Stimulated activated CD8-positive, alpha-beta memory T cell treated with anti-CD3 and anti-CD28 coated beads, Interleukin-12 subunit alpha, Interleukin-12 subunit beta, amount 100 ng/mL, for 4 hours (primary cell): ENCODE data around the gene MKNK2.
"Not testable (repeated sequence)": the region's sequence is repeated elsewhere in the genome, so short reads cannot be mapped to it uniquely, and the experiment has no call there.

Source experiments
- DNase-seq: peaks from one replicate; pipeline ENCODE4 v3.0.0-alpha.2; 2020; ENCODE audit warnings: low read depth

MKNK2 gene

DNA sequence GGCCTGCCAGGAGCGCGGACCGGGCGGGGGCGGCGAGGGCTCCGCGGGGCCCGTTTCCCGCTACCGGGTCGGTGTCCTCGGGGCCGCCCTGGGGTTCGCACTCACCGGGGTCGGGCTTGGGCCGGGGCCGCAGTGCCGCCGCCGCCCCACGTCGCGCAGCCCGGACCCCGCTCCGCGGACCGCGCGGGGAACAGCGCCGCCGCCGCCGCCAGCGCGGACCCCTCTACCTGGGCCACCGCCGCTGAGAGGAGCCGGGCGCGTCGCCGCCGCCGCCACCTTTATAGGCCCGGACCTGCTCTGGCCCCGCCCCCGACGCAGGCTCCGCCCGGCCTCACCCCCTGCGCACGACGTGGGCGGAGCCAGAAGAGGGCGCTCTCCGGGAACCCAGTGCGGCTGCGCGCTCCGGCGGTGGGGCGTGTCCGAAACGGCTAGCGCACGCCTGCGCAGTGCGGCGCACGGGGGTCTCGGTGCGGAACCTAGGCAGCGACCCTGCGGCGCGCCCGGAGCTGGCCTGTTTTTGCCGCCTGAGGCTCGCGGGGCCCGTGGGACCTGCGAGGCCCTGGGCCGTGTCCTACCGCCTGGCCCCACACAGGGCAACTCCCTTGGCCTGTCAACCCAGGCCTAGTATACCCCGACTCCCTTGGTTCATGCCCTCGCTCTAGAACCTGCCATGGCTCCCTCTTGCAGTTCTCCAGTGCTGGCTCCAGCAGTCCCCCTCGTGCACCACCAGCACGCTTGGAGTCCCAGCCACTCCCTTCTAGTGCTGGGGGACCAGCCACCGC, at the start of gene MKNK2:
MKNK2 (minus strand) TSS at position 254 of the 782 bp plus-strand sequence. CDS start 393 bp downstream, outside the sequence.
- peak; percentile 92 for DNase-seq

DNA sequence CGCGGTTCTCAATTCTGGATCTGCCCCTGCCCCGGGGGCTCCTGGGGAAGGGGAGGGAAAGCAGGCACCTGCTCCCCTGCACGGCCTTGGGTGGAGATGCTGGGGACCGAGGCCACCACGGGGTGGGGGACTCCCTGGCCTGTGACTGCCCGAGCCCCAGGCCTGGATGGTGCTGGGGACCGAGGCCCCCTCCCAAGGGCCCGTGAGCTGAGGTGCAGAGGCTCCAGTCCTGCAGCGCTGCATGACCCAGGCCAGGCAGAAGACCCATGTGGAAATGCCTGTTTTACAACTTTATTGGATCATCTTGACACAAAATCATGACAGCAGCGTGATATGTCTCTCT, 49.6 kb upstream of the MKNK2 start:
- DNase-seq: no peak

GRCh38 chr19:2099937-2100718, 49.1 kb upstream of the MKNK2 start:
- DNase-seq: no peak

DNA sequence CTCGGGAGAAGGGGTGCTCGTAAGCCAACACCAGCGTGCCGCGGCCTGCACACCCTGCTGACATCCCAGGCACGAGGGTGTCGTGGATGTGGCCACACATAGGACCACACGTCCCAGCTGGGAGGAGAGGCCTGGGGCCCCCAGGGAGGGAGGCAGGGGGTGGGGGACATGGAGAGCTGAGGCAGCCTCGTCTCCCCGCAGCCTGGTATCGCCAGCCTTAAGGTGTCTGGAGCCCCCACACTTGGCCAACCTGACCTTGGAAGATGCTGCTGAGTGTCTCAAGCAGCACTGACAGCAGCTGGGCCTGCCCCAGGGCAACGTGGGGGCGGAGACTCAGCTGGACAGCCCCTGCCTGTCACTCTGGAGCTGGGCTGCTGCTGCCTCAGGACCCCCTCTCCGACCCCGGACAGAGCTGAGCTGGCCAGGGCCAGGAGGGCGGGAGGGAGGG, 48.0 kb upstream of the MKNK2 start:
- DNase-seq: no peak

DNA sequence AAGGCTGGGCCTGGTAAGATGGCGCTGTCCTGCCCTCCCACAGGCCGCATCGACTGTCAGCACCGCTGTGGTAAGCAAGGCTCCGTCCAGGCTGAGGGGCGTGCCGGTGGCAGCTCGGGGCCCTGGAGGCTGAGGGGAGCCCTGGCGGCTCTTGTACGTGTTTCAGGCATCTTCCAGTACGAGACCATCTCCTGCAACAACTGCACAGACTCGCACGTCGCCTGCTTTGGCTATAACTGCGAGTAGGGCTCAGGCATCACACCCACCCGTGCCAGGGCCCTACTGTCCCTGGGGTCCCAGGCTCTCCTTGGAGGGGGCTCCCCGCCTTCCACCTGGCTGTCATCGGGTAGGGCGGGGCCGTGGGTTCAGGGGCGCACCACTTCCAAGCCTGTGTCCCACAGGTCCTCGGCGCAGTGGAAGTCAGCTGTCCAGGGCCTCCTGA, 46.9 kb upstream of the MKNK2 start:
- DNase-seq: no peak

- no peak for DNase-seq
Measured at GRCh38 chr19:2097203-2097885, 46.3 kb upstream of the MKNK2 start.

GRCh38 chr19:2096480-2097202, 45.6 kb upstream of the MKNK2 start, which contains the start of gene IZUMO4:
Gene IZUMO4, plus strand, starts transcription at chr19:2096915. Its CDS starts 31 bp downstream, at chr19:2096946.
- peak; percentile 100 for DNase-seq

DNA sequence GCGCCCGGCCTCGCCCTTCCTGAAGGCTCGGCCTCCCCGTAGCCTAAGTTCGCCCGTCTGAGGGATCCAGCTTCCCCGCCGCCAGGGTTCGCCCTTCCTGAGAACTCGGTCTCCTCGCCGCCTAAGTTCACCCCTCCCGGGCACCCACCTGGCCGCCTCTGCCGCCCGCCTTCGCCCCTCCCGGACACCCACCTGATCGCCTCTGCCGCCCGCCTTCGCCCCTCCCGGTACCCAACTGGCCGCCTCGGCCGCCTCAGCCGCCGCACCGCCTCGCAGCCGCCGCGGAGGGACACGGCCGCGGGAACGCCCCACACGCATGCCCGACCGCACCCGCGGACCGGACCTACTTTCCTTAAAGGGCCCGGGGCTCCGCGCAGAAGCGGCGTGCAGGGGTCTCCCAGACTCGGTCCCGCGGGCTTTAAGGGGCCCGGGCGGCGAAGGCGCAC, 45.0 kb upstream of the MKNK2 start, which contains the start of gene MOB3A:
MOB3A (minus strand) TSS at position 293 of the 446 bp plus-strand sequence. CDS start 17,766 bp downstream, outside the sequence.
- DNase-seq: no peak

GRCh38 chr19:2091926-2092525, 41.0 kb upstream of the MKNK2 start:
- not testable (repeated sequence) for DNase-seq

GRCh38 chr19:2089727-2090053, 38.6 kb upstream of the MKNK2 start:
- no peak for DNase-seq

DNA sequence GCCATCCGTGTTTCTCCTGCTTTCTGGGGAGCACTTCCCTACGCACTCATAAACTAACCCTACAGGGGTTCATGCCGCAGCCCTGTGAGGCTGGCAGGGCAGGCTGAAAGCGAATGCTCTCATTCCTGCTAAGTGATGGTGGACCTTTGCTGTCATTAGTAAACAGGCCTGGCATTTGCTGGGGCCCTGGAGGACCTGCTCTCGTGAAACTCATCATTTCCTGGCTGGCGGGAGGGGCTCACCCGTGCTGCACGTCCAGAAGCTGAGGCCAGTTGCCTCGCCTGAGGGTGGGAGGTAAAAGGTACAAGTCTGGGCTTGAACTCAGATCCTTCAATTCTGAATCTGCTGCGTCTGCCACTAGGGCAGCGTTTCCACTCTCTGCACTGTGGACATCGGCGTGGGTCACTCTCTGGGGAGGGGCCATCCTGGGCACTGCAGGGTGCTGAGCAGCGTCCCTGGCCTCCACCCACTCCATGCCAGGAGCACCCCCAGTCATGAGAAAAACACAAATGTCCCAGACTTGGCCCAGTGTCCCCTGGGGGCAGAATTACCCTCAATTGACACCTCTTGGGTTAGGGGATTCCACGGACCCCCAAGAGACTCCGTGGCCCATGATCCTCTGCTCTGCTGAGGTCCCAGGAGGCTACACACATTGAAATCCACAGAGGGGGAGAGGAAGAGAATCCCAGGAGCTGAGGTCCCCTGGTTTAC, 38.1 kb upstream of the MKNK2 start:
- no peak for DNase-seq

- DNase-seq: no peak
Measured at GRCh38 chr19:2087621-2088100, 36.6 kb upstream of the MKNK2 start.

GRCh38 chr19:2086695-2087620, 35.9 kb upstream of the MKNK2 start:
- DNase-seq: not testable (repeated sequence)

DNA sequence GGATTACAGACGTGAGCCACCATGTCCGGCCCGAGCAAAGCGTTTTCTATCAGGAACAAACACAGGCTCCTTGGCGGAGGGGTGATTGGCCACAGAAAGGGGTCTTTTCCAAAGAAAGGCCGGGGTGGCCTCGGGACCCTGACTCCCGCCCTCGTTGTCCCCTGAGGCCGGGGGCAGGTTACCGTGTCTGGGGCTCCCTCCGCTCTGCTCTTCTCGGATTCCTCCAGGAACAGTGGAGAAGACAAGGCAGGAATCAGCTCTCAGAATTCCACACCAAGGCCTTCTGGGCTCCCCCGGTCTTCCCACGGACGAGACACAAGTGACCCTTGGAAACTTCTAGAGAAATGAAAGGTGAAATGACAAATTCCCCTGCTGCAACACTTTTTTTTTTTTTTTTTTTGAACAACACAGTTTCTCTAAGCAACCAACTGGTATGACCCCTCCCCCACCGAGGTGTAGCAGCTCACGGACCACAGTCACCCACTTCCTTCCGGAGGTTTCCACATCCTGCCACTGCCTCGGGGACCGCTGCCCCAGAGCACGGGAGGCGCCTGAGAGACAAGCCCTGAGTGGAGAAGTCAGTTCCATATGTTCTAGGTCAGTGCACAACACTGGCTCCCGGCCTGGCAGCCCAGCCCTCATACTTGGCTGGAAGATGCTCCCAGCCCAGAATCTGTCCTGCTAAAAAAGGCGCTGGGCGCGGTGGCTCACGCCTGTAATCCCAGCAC, 34.1 kb upstream of the MKNK2 start:
- DNase-seq: peak; percentile 86

- peak; percentile 50 for DNase-seq
Measured at GRCh38 chr19:2083174-2083854, 32.3 kb upstream of the MKNK2 start.

- no peak for DNase-seq
Measured at GRCh38 chr19:2081873-2082810, 31.1 kb upstream of the MKNK2 start.
